HG03354 (cell line): ENCODE results near the gene PIK3C2G.

Experiments used
- ATAC-seq: cut with Tn5 transposase; IDR thresholded peaks from one replicate; pipeline ENCODE4 v1.9.1; 2021; ENCODE audit warnings: mild to moderate bottlenecking; ENCODE audit not compliant: unreplicated experiment, poor library complexity, severe bottlenecking

PIK3C2G gene

DNA sequence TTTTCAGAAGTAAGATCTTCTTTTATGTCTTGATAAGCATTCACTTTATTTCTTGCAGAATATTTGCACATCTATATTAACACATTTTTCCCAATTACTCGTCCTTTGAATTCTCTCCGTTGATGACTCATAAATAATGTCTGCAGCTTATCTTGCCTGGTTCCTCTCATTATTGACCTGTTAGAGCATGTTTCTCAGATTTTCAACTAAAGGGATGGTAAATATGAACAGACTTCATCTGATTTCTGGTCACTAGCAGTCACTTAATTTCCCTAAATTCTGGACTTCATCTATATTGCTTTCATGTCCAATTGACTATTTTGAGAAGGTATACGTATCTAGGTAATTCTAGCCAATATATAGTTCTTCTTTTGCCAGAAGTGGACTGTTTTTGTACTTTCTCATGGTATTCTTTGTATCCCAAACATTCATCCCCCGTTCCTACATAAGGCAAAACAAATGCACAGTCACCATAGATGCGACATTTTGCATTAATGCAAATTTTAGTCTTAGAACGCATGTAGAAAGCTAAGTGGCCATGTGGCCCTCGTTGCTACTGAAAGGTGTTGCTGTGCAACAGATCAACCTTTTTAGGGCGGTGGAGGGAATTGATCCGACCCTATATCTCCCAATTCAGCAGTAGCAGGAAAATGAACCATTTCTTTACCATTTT, 6.2 kb downstream of the PIK3C2G start:
- ATAC-seq = no peak

- no peak for ATAC-seq
These were observed 9.7 kb downstream of the PIK3C2G start for GRCh38 chr12:18270958-18271460.

DNA sequence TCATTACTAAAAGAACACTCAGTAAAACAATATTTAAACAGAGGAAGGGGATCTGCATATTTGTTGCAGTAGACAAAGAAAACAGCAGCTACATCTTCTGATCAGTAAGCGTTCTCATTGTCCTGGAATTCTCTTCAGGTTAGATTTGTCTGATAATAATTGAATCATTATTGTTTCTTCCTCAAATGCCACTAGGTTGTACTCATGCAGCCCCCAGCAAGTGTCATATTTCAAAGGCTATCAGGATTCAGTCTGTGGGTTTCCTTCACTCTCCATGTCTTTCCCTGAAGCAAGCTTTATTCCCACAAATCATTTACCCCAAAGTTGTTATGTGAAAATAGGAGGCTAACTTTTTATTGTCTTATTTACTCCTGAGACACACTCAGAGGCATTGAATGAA, 14.7 kb downstream of the PIK3C2G start:
- ATAC-seq = no peak

- ATAC-seq = no peak
These were observed 15.9 kb downstream of the PIK3C2G start for GRCh38 chr12:18277196-18277595.

DNA sequence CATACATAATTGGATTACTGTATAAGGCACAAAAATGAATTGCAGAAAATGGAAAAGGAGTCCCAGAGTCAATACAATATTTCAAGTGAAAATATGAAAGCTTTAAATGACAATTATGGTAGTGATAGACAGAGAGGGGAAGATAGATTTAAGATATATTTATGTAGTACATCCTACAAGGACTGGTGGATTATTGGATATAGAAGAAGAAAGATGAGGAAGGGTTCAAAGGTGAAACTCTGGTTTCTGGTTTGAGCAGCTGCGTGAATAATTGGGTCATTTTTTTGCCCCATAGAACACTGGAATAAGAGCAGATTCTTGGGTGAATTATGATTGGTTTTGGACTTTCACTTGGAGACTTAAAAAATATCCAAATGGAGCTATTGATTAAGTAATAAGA, 19.4 kb downstream of the PIK3C2G start:
- ATAC-seq = no peak

DNA sequence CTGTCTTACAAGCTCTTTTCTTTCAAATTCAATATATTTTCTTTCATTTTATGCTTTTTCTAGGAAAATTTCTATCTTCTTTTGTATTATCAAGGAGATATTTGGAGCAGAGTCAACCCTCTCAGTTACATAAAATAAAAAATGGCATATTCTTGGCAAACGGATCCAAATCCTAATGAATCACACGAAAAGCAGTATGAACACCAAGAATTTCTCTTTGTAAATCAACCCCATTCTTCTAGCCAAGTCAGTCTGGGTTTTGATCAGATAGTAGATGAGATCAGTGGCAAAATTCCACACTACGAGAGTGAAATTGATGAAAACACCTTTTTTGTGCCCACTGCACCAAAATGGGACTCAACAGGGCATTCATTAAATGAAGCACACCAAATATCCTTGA, 20.6 kb downstream of the PIK3C2G start:
- no peak for ATAC-seq

DNA sequence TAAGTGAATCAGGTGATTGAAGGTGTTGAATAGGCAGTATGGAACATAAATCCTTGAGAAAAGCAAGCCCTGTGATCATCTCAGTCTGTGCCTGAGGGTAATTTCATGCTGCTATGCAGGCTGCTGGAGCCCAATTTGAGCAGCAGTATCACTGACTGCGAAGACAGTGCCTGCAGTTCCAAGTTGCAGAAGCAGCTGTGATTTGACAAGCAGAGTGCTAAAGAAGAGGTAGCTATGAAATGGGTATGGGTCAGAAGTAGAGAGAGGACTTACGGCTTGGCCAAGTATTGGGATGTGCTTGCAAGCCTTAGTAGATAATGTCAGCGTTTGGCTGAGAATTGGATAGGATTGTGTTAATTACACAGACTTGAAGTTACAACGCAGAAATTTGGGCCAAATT, 22.5 kb downstream of the PIK3C2G start:
- ATAC-seq = no peak

- ATAC-seq = no peak
These were observed 23.1 kb downstream of the PIK3C2G start for GRCh38 chr12:18284386-18284785.

GRCh38 chr12:18285161-18285560, 23.8 kb downstream of the PIK3C2G start:
- ATAC-seq = no peak

DNA sequence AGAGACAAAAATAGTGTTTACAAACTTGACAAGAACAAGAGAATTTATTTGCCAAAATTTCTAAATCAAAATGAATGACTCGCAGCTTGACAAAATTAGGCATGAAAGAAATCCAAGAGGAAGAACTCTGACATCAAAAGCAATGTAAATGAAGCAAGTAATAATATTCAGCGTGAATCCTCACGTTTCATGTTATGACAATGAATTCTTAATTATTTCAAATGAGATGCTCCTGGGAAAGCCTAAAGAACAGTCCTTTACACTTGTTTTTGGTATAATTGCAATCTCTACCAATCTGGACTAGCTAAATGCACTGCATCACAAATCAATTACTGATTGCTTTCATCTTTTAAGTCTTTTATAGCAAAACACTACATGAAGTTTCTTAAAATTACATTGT, 29.1 kb downstream of the PIK3C2G start:
- ATAC-seq = no peak

DNA sequence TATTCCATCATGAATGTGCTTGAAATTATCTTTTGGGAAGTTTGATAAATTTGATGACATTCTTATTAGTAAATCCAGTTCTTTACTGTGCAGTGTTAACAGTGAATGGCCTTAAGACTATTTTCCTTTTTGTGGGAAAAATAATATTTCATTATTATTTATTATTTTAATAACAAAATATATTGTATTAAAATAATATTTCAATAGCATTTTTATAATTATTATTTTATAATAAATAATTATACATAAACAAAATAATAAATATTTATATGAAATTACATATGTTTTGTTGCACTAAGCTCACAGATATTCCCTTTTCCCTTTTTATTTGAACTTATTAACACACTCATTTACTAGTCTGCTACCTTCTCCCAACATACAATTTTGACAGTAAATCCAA, 33.6 kb downstream of the PIK3C2G start:
- ATAC-seq = no peak

DNA sequence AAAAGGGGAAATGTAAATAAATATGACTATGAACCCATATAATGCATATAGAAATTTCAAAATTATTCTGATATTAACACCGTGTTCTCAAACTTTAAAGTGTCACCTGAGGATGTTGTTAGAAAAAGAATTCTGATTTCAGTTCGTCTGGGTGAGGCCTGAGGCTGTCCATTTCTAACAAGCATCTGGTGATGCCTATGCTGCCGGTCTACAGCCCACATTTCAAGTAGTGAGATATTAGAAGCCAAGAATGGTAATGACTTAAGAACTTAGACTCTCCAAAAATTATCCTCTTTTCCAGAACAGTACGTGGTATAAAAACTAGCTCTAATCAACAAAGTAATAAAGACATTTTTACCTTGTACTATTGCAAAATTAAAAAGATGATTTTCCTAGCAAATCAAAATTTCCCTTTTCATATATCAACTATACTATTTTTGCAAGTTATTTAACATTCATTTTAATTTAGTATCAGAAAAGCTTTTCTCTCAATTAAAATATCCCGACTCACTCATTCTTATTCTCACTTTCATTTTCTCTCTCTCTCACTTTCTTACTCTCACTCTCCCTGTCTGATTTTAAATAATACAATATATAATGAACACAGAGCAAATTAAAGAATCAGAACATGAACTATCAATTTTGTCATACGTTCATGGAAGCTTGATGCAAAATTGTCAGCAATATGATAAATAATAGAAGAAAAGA, 35.0 kb downstream of the PIK3C2G start:
- no peak for ATAC-seq

- ATAC-seq = no peak
These were observed 35.6 kb downstream of the PIK3C2G start for GRCh38 chr12:18296909-18297280.

DNA sequence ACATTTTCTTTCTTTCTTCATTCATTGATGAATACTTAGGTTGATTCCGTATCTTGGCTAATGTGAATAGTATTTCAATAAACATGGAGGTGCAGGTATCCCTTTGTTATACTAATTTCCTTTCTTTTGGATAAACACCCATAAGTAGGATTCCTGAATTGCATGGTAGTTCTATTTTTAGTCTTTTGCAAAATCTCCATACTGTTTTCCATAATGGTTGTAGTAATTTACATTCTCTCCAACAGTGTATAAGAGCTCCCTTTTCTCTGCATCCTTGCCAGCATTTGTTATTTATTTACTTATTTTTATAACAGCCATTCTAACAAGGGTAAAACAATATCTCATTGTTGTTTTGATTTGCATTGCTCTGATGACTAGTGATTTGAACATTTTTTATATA, 36.6 kb downstream of the PIK3C2G start:
- no peak for ATAC-seq

DNA sequence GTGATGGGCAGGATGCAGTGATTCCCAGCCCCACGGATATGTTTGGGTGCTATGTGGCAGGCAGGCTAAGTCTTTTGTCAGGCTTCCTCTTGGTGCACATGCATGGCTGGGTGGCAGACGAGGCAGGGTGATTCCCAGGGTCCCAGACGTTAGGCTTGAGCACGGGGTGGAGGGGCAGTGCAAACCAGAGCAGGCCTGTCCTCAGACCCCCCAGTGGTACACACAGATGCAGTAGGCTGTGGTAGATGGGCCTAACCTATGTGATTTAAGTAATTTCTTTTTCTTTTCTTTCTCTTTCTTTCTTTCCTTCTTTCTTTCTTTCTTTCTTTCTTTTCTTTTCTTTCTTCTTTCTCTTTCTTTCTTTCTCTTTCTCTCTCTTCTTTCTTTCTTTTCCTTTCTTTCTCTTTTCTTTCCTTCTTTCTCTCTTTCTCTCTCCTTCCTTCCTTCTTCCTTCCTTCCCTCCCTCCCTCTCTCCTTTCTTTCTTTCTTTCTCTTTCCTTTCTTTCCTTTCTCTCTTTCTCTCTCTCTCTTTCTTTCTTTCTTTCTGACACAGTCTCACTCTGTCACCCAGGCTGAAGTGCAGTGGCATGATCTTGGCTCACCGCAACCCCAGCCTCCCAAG, 41.6 kb downstream of the PIK3C2G start:
- no peak for ATAC-seq

GRCh38 chr12:18304609-18305008, 43.3 kb downstream of the PIK3C2G start:
- no peak for ATAC-seq

- no peak for ATAC-seq
These were observed 45.0 kb downstream of the PIK3C2G start for GRCh38 chr12:18306311-18306710.

DNA sequence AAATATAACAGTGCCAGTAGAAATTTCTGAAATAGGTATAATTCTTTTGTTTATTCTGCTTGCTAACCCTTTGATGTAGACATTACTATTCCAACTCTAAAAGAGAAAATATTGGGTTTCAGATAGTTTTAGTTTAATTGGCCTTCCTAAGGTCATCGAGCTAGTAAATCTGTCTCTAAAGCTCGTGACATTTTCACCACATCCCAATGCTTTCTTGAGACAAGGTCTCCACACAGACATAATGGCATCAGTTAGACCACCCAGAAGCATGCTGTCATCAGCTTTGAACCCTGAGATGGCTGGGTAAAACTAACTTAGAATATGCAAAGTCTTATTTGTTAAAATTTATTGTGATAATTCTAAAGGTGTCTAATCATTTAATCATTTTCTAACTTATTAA, 52.0 kb downstream of the PIK3C2G start:
- no peak for ATAC-seq

- peak; percentile 63 for ATAC-seq
These were observed 58.8 kb downstream of the PIK3C2G start for GRCh38 chr12:18320036-18320617.

DNA sequence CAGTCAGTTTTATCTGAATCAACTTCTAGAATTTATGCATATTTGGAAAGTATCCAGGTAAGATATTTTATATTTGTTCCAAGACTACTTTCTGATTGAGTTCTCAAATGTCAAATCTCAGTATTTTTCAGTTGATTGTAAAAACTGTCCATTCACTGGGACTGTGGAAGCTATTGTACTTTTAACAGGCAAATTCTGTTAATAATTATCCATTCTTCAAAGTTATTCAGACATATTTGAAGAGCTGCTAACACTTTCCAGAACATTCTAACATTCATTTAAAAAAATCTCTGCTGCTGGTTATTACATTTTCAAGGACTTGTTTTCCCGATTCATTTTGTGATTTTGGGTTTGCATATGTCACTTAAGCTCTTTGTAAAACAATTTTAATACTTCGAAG, 59.7 kb downstream of the PIK3C2G start:
- no peak for ATAC-seq

DNA sequence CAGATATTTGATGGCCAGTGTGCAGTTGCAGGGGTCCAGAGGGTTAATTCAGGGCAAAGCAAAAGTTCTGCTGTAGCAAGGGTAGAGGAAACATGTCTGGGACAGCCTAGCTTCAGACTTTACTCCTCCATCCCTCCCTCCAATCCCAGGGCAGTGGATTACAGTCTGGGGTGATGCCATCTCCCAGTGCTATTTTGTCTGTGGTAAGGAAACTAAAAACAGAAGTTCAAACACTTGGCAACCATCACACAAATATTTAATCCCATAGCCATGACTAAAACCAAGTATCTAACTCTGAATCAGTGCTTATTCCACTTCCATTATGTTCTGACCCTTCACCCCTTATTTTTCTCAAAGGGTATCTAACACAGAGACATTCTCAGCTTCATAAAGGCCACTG, 61.8 kb downstream of the PIK3C2G start:
- ATAC-seq = no peak
